Stimulated activated CD8-positive, alpha-beta memory T cell treated with anti-CD3 and anti-CD28 coated beads, Interleukin-12 subunit alpha, Interleukin-12 subunit beta, amount 100 ng/mL, for 4 hours (primary cell): ENCODE data around the gene KCNH8.

Experiments used
- DNase-seq: peaks from one replicate; pipeline ENCODE4 v3.0.0-alpha.2; 2020; ENCODE audit warnings: low read depth

The KCNH8 gene

GRCh38 chr3:19488939-19489338 is 340.6 kb downstream of the KCNH8 start:
- DNase-seq = no peak

- DNase-seq = no peak
Measured at GRCh38 chr3:19489936-19490335, 341.6 kb downstream of the KCNH8 start.

GRCh38 chr3:19506171-19506570 is 357.9 kb downstream of the KCNH8 start:
- DNase-seq = no peak

- no peak for DNase-seq
Measured at GRCh38 chr3:19522305-19522704, 374.0 kb downstream of the KCNH8 start.

- no peak for DNase-seq
Measured at GRCh38 chr3:19526071-19526470, 377.8 kb downstream of the KCNH8 start.

- no peak for DNase-seq
Measured at GRCh38 chr3:19527746-19528145, 379.4 kb downstream of the KCNH8 start.

- no peak for DNase-seq
Measured at GRCh38 chr3:19531426-19531825, 383.1 kb downstream of the KCNH8 start.

- DNase-seq = no peak
Measured at GRCh38 chr3:19539518-19540392, 391.4 kb downstream of the KCNH8 start.

- DNase-seq = no peak
Measured at GRCh38 chr3:19540464-19540863, 392.2 kb downstream of the KCNH8 start.

- DNase-seq = no peak
Measured at GRCh38 chr3:19541284-19541683, 393.0 kb downstream of the KCNH8 start.

GRCh38 chr3:19543212-19543841 is 395.0 kb downstream of the KCNH8 start:
- no peak for DNase-seq

GRCh38 chr3:19547665-19548464 is 399.6 kb downstream of the KCNH8 start:
- no peak for DNase-seq

GRCh38 chr3:19559724-19560442 is 411.6 kb downstream of the KCNH8 start:
- no peak for DNase-seq

GRCh38 chr3:19573644-19574043 is 425.3 kb downstream of the KCNH8 start:
- DNase-seq = no peak

GRCh38 chr3:19574268-19574667 is 426.0 kb downstream of the KCNH8 start:
- no peak for DNase-seq

GRCh38 chr3:19576343-19576742 is 428.0 kb downstream of the KCNH8 start:
- DNase-seq = no peak
